NCI-H446 treated with DMSO at 0.1 percent for 48 hours (cell line): Measurements from ENCODE around the gene PYCARD.
"Not testable (repeated sequence)": the region's sequence is repeated elsewhere in the genome, so short reads cannot be mapped to it uniquely, and the experiment has no call there.

ENCODE experiments used
- DNase-seq: peaks from one replicate; lab custom pipeline; 2025; lab: John Stamatoyannopoulos, UW

PYCARD gene

DNA sequence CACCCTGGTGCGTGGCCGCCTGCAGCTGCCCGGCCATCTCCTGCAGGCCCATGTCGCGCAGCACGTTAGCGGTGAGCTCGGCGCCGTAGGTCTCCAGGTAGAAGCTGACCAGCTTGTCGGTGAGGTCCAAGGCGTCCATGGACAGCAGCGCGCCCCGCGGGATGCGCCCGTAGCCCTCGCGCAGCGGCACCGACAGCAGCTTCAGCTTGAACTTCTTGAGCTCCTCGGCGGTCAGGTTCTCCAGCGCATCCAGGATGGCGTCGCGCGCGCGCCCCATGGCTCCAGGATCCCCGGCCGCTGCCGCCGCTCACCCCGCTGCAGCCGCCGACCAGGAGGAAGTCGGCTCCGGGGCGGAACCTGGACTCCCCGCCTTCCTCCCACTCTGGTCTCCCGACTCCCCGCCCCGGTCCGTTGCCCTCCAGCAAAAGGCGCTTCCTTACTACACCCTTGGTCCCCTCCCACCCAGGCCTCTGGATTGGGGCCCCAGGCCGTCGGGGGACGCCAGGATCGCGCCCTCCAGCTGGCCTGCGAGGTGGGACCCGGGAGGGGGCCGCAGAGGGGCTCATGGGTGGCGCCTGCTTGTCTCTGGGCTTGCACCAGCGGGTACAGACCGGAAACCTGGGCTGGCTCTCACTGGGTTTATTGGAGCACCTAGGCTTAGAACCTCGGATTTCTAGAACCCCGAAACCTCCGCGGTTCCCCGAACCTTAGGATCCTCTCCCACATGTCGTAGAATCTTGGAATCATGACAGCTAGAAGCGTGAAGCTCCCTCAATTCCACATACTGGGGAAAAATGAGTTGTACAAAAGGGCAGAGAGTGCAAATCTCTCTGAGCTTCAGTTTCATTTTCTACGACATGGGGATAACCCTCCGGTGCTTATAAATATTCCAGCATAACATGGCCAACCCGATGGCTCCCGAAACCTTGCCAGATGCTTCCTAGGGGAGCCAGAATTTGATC is at the start of gene PYCARD:
TSS of gene PYCARD (minus strand) at position 347 of the 962 bp plus-strand sequence. CDS start at position 277, 70 bp downstream.
- DNase-seq: no peak

DNA sequence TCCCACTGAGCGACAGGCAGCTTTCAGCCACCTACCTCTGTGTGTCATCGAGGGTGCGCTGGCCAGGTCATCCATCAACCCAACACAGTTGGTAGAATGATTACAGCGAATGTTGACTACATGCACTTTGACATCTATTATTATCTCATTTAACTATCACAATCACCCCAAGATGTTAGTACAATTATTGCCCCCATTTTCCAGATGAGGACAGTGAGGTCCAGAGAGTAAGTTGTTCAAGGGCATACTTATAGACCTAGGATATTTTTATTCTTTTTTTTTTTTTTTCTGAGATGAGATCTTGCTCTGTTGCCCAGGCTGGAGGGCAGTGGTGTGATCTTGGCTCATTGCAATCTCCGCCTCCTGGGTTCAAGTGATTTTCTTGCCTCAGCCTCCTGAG is 48.9 kb upstream of the PYCARD start:
- no peak for DNase-seq

DNA sequence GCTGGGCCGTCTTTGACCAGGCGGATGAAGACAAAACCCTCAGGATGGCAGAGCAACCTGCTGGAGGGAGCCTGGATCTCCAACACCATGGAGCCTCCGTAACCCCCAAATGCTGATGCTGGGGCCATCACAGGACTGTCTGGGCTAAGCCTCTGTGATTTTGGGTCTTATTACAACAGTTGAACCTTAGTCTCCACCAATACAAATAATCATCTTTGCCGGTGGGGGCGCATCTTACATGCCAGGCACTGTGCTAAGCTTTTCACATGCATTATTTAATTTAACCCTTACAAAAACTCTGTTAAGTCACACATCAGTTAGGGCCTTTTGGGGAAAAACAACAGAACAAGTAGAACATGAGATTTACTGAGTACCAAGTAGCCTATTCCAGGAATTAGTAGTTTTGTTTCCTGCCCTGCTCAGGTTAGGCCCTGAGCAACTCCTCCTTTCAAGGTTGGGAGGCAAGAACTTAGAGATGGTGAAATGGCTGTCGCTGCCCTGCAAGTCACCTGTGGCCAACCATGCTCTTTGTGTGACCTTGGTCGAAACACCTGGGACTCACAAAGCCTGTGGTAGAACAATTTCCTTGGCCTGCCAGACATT is 48.3 kb upstream of the PYCARD start:
- DNase-seq: no peak

DNA sequence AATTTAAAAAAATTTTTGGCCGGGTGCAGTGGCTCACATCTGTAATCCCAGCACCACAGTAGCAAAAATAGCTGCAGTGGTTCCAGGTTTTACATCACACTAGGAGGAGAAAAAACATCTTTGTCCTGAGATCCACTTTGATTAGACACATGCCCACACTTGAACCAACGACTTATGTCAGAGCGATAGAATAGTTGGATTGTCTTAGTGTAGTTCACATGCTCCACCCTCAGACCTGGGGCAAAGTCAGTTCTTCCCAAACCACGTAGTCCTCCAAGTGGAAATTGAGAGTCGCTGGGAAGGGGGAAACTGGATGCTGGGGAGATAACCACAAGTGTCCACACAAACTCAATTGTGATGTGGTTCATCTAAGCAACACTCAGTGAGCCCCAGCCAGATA is 45.8 kb upstream of the PYCARD start:
- no peak for DNase-seq

DNA sequence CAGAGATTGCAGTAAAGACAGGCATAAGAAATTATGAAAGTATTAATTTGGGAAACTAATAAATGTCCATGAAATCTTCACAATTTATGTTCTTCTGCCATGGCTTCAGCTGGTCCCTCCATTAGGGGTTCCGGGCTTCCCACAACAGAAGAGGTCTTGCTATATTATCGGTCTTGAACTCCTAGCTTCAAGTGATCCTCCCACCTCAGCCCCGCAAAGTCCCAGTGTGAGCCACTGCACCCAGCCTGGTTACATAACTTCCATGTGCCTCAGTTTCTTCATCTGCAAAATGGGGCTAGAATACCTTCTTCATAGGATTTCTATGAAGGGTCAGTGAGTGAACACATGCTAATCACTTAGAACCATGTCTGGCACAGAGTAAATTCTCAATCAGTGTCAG is 43.7 kb upstream of the PYCARD start:
- DNase-seq: no peak

GRCh38 chr16:31245598-31245997 is 43.0 kb upstream of the PYCARD start:
- DNase-seq: not testable (repeated sequence)

DNA sequence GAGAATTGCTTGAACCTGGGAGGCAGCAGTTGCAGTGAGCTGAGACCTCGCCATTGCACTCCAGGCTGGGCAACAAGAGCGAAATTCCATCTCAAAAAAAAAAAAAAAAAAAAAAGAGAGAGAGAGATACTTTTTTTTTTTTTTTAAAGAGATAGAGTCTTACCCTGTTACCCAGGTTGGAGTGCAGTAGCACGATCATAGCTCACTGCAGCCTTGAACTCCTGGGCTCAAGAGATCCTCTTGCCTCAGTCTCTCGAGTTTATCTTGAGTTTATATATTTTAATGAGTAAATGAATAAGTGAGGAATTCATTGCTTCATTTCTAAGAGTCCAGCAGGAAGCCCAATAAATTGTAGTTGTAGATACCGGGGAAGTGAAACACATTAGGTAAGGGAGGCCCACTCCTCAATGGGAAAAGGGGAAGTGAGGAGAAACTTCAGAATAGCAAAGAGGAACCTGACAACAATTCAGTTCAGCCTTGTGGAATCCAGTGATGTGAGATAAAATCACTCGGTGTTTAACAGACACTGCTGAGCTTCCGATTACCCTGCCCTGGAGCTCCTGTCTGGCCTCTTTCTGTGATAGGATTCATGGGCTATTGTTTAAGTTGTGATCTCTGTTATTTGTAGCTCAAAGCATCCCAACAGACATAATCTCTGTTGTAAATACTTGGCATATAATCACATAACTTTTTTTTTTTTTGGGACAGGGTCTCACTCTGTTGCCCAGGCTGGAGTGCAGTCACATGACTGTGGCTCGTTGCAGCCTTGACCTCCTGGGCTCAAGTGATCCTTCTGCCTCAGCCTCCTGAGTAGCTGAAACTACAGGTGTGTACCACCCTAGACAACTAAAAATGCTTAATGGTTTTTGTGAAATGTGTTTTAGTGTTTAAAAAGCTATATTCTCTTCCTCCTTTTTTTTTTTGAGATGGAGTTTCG is 41.4 kb upstream of the PYCARD start:
- no peak for DNase-seq

DNA sequence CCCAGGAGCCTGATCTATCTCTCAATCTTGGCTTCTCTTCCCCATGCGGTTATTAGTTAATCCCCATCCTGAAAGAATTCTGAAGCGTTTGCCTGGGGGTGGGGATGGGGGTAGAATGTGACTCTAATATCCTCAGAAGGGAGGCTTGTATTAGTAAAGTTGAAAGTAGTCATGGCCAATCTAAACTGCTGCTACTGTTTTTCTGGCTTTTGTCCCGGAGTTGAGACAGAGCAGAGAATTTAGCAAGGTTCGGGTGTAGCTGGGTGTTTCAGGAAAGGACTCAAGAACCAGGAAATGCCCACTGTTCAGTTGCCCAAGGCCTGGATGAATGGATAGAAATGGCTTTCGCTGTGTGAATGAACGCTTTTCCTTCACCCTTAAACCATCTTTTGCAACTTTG is 39.6 kb upstream of the PYCARD start:
- DNase-seq: no peak

GRCh38 chr16:31238041-31238440 is 35.5 kb upstream of the PYCARD start:
- no peak for DNase-seq

GRCh38 chr16:31229501-31229900 is 26.9 kb upstream of the PYCARD start:
- DNase-seq: no peak

DNA sequence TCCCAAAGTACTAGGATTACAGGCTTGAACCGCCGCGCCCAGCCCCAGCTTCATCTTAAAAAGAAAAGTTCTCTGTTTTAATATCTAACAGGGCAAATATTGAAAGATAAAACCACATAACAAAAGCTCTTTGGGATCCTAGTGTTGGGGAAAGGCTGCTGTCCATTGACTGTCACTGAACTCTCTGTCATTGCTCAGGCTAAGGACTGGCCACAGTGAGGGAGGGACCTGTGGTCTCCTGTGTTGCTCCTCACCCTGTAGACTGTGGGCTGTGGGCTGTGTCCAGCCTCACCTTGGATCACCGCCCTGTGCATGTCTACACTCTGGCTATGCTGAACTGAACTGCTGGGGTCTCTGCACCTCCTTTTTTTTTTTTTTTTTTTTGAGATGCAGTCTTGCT is 25.6 kb upstream of the PYCARD start:
- DNase-seq: no peak

DNA sequence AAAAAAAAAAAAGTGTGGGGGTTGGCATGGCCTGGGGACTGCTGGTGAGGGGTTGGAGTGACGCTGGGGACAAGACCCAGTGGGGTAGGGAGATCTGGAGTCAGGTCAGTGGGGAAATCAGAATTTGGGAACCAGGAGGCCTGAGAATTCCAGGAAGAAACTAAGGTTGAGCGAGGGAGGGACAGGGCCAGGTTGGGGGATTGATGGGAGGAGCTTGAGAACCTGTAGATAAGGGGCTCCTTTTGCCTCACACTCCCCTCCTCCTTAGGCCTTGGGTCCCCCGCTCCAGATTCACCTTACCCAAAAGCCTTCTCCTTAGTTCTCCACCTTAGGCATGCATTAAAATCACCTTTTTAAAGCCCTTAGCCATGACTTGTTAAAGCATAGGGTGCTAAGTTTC is 22.6 kb upstream of the PYCARD start:
- DNase-seq: no peak

DNA sequence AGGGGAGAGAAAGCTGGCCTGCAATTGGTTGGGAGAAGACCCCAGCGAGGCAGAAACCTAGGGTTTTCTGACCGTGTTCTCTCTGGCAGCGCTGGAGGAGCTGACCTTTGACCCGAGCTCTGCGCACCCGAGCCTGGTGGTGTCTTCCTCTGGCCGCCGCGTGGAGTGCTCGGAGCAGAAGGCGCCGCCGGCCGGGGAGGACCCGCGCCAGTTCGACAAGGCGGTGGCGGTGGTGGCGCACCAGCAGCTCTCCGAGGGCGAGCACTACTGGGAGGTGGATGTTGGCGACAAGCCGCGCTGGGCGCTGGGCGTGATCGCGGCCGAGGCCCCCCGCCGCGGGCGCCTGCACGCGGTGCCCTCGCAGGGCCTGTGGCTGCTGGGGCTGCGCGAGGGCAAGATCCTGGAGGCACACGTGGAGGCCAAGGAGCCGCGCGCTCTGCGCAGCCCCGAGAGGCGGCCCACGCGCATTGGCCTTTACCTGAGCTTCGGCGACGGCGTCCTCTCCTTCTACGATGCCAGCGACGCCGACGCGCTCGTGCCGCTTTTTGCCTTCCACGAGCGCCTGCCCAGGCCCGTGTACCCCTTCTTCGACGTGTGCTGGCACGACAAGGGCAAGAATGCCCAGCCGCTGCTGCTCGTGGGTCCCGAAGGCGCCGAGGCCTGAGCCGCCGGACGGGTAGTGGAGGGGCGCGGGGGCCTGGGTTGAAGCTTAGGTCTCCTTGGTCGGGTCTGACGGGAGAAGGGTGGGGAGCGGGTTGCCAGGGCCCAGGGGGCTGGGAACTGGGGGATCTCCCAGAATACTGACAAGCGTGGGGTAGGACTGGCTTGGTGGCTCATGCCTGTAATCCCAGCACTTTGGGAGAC is 21.8 kb upstream of the PYCARD start:
- no peak for DNase-seq

DNA sequence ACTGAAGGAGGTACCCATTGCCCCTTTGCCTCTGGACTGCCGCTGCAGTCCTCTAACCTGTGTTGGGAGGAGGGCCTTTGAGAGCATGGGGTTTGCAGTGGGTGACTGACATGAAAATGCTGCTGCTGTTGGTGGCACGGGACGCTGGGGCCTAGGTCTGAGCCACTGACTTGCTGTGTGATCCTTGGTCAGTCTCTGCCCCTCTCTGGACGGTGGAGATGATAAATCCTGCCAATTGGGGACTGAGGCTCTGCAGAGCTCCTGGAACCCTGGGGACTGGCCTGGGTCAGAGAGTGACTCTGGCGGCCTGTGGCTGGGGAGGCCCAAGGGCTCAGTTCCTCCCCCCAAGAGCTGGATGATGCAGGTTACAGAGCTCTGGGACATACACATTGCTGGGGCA is 20.5 kb upstream of the PYCARD start:
- DNase-seq: no peak

GRCh38 chr16:31221357-31222160 is 19.0 kb upstream of the PYCARD start:
- DNase-seq: no peak

DNA sequence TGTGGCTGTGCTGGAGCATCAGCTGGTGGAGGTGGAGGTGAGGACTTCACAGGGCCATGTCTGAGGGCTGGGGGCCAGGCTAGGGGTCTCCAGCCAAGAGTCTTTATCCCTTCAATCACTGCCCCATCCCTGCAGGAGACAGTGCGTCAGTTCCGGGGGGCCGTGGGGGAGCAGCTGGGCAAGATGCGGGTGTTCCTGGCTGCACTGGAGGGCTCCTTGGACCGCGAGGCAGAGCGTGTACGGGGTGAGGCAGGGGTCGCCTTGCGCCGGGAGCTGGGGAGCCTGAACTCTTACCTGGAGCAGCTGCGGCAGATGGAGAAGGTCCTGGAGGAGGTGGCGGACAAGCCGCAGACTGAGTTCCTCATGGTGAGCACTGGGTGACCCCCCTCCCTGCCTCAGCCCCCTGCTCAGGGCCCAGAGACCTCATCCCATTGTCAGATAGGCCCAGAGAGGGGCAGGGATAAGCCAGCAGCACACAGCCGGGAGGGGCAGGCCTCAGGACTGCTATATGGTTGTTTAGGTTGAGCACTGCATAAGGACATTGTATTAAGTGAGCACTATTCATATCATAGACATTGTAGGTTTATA is 16.7 kb upstream of the PYCARD start:
- DNase-seq: no peak

DNA sequence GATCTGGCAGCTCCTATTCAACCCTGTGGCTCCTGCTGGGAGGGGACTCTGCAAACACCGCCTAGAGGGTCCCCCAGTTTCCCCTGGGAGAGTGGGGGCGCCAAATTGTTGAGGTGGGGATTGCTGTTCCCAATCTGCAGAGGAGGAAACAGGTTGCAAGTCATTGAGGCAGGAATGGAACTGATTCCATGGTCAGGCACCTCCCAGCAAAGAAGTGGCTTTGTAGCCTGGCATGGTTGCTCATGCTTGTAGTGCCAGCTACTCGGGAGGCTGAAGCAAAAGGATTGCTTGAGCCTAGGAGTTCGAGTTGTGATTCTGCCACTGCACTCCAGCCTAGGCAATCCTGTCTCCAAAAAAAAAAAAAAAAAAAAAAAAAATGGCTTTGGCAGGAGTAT is 14.6 kb upstream of the PYCARD start:
- DNase-seq: no peak

DNA sequence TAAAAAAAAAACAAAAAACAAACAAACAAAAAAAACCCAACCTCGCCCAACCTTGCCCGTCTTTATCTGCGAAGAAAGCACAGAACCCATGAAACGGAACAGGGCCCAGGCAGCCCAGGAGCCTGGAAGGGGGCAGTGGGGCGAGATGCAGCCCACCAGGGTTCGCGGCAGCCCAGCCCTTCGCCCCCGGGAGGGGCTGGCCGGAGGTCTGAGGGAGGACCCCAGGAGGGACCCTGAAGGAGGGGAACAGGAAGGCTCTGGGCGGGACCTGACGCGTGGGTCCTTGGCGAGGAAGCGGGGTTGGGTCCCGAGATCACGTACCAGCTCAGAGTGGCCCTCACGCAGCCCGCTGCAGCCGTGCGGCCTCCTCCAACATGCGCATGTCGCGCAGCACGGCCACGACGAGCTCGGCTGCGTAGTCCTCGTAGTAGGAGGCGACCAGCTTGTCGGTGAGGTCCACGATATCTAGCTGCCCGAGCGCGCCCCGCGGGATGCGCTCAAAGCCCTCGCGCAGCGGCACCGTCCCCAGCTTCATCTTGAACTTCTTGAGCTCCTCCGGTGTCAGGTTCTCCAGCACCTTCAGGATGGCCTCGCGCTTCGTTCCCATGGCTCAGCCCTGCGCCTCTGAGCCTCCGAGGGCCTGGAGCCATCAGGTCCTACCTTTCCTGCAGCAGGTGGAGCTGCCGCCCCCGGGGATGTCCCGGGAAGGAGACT is 14.0 kb upstream of the PYCARD start, which contains the start of gene PYDC1:
TSS of gene PYDC1 (minus strand) at position 714 of the 714 bp plus-strand sequence. CDS start at position 607, 107 bp downstream.
- no peak for DNase-seq
